Cardiac fibroblast (primary cell): Measurements from ENCODE around the gene PLXDC2.

Experiments
- DNase-seq, 2 donors: peaks; one replicate each; pipeline versions ENCODE4 v3.0.0 to v3.0.0-alpha.2; 2010; ENCODE audit warnings: low read depth in 2 of 2
- H3K4me3 ChIP-seq, 2 donors: replicated peaks in 1 of 2; 1 replicate in 1 of 2; 2 replicates in 1 of 2; pipeline ENCODE4 v1.5.1; 2011; ENCODE audit warnings: low read depth in 2 of 2, low read length in 2 of 2, mild to moderate bottlenecking in 2 of 2, moderate library complexity in 1 of 2
- TF ChIP-seq, protein P1 (sequence below): IDR thresholded peaks from one replicate; pipeline ENCODE4 v1.5.1; 2011; ENCODE audit warnings: low read depth, mild to moderate bottlenecking, low read length, inconsistent platforms

PLXDC2 gene

DNA sequence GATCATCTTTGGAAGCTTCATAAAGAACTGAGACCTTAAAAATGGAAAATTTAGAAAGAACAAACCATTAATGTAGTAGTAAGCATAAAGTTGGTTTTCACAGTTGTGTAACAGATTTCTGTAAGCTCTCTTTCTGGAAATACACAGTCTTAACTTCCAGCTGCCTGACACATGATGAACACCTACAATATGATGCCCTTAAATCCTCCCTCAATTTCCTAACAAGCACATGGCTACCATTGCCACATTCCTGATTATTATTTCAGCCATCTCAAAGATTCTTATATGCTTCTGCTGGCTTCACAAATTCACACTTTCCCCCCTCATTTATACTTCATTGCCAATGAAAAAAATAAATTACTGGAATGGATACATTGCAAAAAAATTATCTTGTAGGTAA is 49.4 kb downstream of the PLXDC2 start:
- no peak for DNase-seq
- TF ChIP-seq, protein P1, sequence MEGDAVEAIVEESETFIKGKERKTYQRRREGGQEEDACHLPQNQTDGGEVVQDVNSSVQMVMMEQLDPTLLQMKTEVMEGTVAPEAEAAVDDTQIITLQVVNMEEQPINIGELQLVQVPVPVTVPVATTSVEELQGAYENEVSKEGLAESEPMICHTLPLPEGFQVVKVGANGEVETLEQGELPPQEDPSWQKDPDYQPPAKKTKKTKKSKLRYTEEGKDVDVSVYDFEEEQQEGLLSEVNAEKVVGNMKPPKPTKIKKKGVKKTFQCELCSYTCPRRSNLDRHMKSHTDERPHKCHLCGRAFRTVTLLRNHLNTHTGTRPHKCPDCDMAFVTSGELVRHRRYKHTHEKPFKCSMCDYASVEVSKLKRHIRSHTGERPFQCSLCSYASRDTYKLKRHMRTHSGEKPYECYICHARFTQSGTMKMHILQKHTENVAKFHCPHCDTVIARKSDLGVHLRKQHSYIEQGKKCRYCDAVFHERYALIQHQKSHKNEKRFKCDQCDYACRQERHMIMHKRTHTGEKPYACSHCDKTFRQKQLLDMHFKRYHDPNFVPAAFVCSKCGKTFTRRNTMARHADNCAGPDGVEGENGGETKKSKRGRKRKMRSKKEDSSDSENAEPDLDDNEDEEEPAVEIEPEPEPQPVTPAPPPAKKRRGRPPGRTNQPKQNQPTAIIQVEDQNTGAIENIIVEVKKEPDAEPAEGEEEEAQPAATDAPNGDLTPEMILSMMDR = no peak
- H3K4me3 ChIP-seq = no peak overlapping the region

DNA sequence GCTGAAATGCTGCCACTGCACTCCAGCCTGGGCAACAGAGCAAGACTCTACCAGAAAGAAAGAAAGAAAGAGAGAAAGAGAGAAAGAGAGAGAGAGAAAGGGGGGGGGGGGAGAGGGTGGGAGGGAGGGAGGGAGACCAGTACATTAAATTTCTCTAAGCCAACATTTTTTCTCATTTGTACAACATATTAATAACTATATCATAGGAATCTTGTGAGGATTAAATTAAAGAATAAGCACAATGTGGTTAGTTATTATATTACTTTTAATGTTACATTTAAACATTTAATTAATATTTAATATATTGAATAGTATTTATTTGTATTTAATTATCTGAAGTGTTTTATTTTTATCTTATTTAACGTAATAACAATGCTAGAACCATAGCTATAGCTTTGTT is 53.1 kb downstream of the PLXDC2 start:
- TF ChIP-seq, protein P1 = no peak
- DNase-seq = no peak
- H3K4me3 ChIP-seq = no peak overlapping the region

DNA sequence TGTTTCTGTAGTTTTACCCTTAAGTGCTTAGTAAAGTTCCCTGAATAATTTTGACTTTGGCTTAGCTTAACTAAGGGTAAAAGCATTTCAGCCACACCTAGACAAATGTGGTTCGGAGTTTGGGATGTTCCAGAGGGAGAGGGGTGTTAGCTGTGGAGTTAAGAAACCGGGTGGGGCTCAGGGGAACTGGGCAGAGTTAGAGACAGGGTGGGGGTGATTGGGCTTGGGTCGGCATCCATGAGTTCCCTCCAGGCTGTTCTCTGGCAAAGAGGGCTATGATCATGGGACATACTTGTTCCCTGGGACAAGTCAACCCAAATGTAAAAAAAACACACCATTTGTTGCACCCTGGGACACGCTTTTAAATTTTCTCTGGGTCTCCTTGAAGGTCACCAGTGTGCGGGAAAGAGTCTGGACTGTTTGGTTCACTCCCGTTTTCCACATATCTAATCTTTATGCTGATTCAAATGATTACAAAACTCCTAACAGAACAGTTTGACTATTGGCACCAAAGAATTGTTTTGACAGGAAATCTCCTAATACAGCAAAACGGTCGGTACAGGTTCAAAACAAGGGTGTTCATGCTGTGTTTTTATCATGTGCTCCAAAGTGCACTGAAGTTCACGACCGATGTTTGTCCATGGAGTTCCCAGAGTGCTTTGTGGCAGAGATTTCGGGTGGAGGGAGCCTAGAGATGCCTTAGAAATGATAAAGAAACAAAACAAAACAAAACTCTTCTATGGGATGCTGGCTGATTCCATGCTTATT is 56.5 kb downstream of the PLXDC2 start:
- DNase-seq = no peak
- H3K4me3 ChIP-seq = no peak overlapping the region
- TF ChIP-seq, protein P1 = no peak

DNA sequence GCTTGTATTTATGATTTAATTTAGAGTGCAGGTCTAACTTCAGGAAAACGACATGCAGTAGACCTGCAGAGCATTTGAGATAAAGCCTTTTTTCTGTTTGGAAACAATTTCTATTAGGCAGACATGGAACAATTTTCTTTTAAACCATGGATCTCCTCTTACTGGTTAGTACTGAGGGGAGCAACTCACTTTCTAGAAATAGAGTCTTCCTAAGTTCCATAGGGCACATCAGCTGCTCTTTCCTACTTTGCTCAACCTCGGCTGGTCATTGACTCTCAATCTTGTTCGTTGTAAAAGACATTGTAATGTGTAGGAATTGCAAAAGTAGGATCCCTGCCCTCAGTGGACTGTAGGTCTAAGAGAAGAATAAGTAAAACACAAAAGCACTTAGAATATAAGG is 58.0 kb downstream of the PLXDC2 start:
- DNase-seq = no peak
- TF ChIP-seq, protein P1 = no peak
- no peak overlapping the region for H3K4me3 ChIP-seq

DNA sequence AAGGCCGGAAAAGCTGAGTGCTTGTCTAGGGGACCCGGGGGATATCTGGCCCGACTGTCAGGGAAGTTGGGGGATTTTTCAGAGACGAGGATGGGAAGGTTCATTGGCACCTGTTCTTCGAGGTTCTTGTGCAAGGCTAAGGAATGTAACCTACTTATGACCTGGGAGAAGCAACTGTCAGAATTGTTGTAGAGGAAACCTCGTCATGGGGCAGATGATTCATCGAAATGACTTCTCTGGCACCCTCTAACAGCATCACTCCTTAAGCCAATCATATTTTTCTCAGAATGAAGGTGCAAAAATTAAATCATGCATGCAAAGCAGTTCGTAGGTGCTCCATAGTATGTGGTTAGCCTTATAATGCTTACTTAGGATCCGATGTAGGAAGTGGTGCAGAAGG is 58.6 kb downstream of the PLXDC2 start:
- DNase-seq = peak in 1 of 2 donors; percentile 24
- TF ChIP-seq, protein P1 = no peak
- H3K4me3 ChIP-seq = no peak overlapping the region

DNA sequence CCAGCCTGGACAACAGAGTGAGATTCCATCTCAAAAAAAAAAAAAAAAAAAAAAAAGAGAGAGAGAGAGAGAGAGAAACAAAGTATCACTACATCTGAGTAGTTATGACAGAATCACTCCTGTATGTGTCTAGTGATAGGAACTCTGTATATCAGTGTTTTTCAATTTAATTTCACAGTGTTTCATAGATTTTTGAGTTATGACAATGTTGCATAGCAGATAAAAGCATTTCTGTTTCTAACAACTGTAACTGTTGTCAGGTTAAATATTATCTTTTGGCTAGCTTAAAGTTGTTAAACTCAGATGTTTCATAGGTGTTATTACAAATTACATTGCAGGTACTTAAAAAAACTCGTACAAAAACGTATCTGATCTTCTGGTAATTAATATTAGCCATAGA is 60.3 kb downstream of the PLXDC2 start:
- TF ChIP-seq, protein P1 = no peak

More for the DNA sequence above, 60.3 kb downstream of the PLXDC2 start:
- DNase-seq = no peak
- H3K4me3 ChIP-seq = no peak overlapping the region
